Spleen (tissue), 7 donors: ENCODE measurements around the gene AHNAK2.

ENCODE experiments used
- CTCF ChIP-seq, 11 experiments: fragments of 200-600 bp in 7 of 11; fragments of 450-650 bp in 4 of 11; sonication (generic) in 4 of 11; IDR thresholded peaks in 8 of 11; conservative IDR thresholded peaks in 3 of 11; 1 replicate in 7 of 11; 2 replicates in 4 of 11; pipeline versions ENCODE4 v1.4.0 to v1.8.0; 2016 to 2021; ENCODE audit warnings: antibody characterized with exemption in 11 of 11, inconsistent platforms in 4 of 11, mild to moderate bottlenecking in 1 of 11
- POLR2A ChIP-seq, 3 donors: fragments of 450-650 bp; IDR thresholded peaks; one replicate each; pipeline ENCODE4 v1.5.1; 2017; ENCODE audit warnings: antibody characterized with exemption in 3 of 3, mild to moderate bottlenecking in 1 of 3
- POLR2AphosphoS5 ChIP-seq, 3 donors: sonication (generic); formaldehyde crosslinking; IDR thresholded peaks; one replicate each; pipeline ENCODE4 v1.5.1; 2017; ENCODE audit warnings: antibody characterized with exemption in 3 of 3
- donor health status: DM: no; HTN: no; CAD: no; lungs with moderate emphysema.
- donor health status: DM: no; HTN: no; CAD: no.
- donor health status: DM: no; HTN: no; CAD: no.

- TF ChIP-seq POLR2A (IDR thresholded peaks at IDR 0.05) = no peak
- TF ChIP-seq CTCF (IDR thresholded peaks at IDR 0.05 in 8 of 11, conservative IDR thresholded peaks at IDR 0.05 in 3 of 11) = peak in 1 of 11 experiments; percentile 10
- no peak for TF ChIP-seq POLR2AphosphoS5 (IDR thresholded peaks at IDR 0.05)
Observed at GRCh38 chr14:104895207-104895785, 82.9 kb downstream of the AHNAK2 start.
